ENCODE measurements around the gene MGARP.
"Not testable (repeated sequence)": the region's sequence is repeated elsewhere in the genome, so short reads cannot be mapped to it uniquely, and the experiment has no call there.

MGARP gene

GRCh38 chr4:139279760-139280620 is at the start of gene MGARP:
Gene MGARP (minus strand): TSS chr4:139280225. CDS start chr4:139280158, 67 bp downstream.
- DNase-seq (ENCODE audit: low spot score) = no peak

GRCh38 chr4:139329665-139330200 is 49.7 kb upstream of the MGARP start:
- DNase-seq (ENCODE audit: low spot score) = no peak

GRCh38 chr4:139324620-139325019 is 44.6 kb upstream of the MGARP start:
- DNase-seq (ENCODE audit: low spot score) = no peak

- not testable (repeated sequence) for DNase-seq (ENCODE audit: low spot score)
Measured at GRCh38 chr4:139322541-139322940, 42.5 kb upstream of the MGARP start.

GRCh38 chr4:139322070-139322469 is 42.0 kb upstream of the MGARP start:
- DNase-seq (ENCODE audit: low spot score) = not testable (repeated sequence)

GRCh38 chr4:139319571-139319970 is 39.5 kb upstream of the MGARP start:
- no peak for DNase-seq (ENCODE audit: low spot score)

GRCh38 chr4:139317635-139318034 is 37.6 kb upstream of the MGARP start:
- DNase-seq (ENCODE audit: low spot score) = no peak

GRCh38 chr4:139316733-139317132 is 36.7 kb upstream of the MGARP start:
- no peak for DNase-seq (ENCODE audit: low spot score)

- no peak for DNase-seq (ENCODE audit: low spot score)
Measured at GRCh38 chr4:139315221-139315675, 35.2 kb upstream of the MGARP start.

GRCh38 chr4:139314047-139314800 is 34.2 kb upstream of the MGARP start:
- no peak for DNase-seq (ENCODE audit: low spot score)

- not testable (repeated sequence) for DNase-seq (ENCODE audit: low spot score)
Measured at GRCh38 chr4:139313414-139313813, 33.4 kb upstream of the MGARP start.

GRCh38 chr4:139312552-139313332 is 32.7 kb upstream of the MGARP start:
- no peak for DNase-seq (ENCODE audit: low spot score)

GRCh38 chr4:139311909-139312308 is 31.9 kb upstream of the MGARP start:
- no peak for DNase-seq (ENCODE audit: low spot score)

GRCh38 chr4:139304920-139305319 is 24.9 kb upstream of the MGARP start:
- DNase-seq (ENCODE audit: low spot score) = no peak

GRCh38 chr4:139301821-139302611 is 22.0 kb upstream of the MGARP start, which contains the start of gene NDUFC1:
Gene NDUFC1 (minus strand): TSS chr4:139302477. CDS start chr4:139295798, 6,679 bp downstream.
- DNase-seq (ENCODE audit: low spot score) = peak; percentile 66

- peak; percentile 99 for DNase-seq (ENCODE audit: low spot score)
Measured at GRCh38 chr4:139301113-139301820, 21.2 kb upstream of the MGARP start, which contains the start of gene NAA15. Gene NAA15 (plus strand): TSS chr4:139301505. CDS start chr4:139301778, 273 bp downstream.

- DNase-seq (ENCODE audit: low spot score) = peak; percentile 47
Measured at GRCh38 chr4:139300431-139301112, 20.5 kb upstream of the MGARP start.

GRCh38 chr4:139299536-139299935 is 19.5 kb upstream of the MGARP start:
- DNase-seq (ENCODE audit: low spot score) = no peak

GRCh38 chr4:139297001-139297410 is 17.0 kb upstream of the MGARP start:
- DNase-seq (ENCODE audit: low spot score) = peak; percentile 39

- DNase-seq (ENCODE audit: low spot score) = peak; percentile 12
Measured at GRCh38 chr4:139295942-139296299, 15.9 kb upstream of the MGARP start.

Measured in activated CD4-positive, alpha-beta T cell treated with anti-CD3 and anti-CD28 coated beads, Interleukin-2, Interleukin-4, amounts not matched to agents 100 ng/mL and 50 ng/mL, durations not matched to agents 16 hours and 8 hours (primary cell).